Fibroblast of skin of back (primary cell): ENCODE results near the gene TTC4. TPM values are rescaled to one million over a fixed set of nuclear protein-coding genes. Genes with fewer than 3 reads are reported as not detected.

Source experiments
- DNase-seq: peaks from one replicate; pipeline ENCODE4 v3.0.0-alpha.2; 2013
- polyA plus RNA-seq, 2 experiments: library from polyadenylated mRNA; unstranded; fragments of 120-200 nt; gene quantifications; one replicate each; pipeline ENCODE4 v1.2.1, GENCODE V29; 2013; ENCODE audit not compliant: insufficient read length in 2 of 2

Gene TTC4, protein sequence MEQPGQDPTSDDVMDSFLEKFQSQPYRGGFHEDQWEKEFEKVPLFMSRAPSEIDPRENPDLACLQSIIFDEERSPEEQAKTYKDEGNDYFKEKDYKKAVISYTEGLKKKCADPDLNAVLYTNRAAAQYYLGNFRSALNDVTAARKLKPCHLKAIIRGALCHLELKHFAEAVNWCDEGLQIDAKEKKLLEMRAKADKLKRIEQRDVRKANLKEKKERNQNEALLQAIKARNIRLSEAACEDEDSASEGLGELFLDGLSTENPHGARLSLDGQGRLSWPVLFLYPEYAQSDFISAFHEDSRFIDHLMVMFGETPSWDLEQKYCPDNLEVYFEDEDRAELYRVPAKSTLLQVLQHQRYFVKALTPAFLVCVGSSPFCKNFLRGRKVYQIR
- polyA plus RNA-seq (2013, experiment 1 of 2; ENCODE audit: insufficient read length): 19.4 TPM
- polyA plus RNA-seq (2013, experiment 2 of 2; ENCODE audit: insufficient read length): 11.9 TPM

DNA sequence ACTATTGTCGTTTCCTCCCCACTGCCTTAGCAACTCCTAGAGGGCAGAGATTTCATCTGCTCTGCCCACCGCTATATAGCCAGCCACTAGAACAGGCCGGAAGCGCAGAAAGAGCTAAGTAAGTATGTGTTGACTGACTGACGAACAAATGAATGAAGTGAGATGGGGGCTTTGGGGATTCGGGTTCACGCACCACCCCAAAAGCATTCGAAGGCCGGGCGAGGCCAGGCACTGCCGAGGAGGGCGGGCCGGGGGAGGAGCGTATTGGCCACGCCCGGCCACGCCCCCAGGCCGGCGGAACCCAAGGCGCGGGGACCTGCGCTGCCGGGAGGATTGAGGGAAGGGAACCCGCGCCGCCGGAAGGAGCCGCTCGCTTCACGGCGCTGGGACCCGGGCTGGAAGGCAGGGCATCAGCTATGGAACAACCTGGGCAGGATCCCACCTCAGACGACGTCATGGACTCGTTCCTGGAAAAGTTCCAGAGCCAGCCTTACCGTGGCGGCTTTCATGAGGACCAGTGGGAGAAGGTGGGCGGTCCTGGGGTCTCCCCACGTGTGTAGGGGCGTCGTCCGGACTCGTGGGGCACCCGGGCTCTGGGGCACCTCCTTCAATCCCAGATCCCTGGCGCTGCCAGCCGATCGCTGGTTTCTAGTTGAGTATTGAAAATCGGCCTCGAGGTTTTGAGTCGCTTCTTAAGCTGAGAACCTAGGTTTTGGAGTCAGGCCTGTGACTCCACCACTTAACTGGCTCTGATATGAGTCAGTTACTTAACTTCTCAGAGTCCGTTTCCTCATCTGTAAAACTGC is at the start of gene TTC4:
TTC4 (plus strand) TSS at position 369 of the 806 bp plus-strand sequence; CDS start at position 417, 48 bp downstream.
- peak; percentile 79 for DNase-seq

DNA sequence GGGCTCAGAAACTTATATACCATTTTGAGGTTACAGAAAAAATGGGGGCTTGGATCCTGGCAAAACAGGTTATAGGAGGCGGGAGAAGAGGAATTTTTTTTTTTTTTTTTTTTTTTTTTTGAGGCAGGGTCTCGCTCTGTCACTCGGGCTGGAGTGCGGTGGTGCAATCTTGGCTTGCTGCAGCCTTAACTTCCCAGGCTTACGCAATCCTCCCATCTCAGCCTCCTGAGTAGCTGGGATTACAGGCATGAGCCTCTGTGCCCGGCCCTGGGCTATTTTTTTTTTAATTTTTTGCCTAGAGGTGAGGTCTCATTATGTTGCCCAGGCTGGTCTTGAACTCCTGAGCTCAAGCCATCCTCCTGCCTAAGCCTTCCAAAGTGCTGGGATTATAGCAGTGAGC is 49.3 kb upstream of the TTC4 start:
- no peak for DNase-seq

DNA sequence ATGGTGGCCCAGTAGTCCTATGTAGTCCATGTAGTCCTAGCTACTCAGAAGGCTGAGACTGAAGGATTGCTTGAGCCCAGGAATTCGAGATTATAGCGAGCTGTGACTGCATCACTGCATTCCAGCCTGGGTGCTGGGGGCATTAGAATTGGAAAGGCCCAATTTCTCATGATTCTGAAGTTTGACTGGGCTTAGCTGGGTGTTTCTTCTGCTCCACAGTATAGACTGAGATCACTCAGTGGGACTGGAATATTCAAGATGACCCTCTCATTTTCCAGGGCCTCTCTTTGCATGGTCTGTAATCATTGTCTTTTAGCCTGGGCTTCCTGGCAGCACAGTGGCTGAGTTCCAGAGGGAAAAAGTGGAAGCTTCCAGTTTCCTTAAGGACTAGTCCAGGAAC is 47.9 kb upstream of the TTC4 start:
- no peak for DNase-seq

DNA sequence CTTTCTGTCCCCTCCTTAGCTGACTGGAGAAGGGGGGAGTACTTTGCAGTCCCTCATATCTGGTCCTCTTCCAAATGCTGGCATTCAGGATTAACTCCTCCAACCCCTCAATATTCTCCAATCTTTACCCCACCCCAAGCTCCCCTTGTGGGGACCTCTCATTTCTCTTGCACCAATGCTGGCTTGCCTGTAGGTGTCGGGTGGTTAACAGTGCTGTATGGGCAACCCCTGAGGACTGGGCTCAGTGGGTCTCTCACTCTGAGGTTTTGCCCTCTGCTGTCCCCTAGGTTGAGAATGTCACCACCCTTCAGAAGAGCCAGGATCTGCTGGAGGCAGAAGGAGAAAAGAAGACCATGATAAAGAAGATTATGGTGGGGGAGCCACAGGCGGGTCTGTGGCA is 47.1 kb upstream of the TTC4 start:
- no peak for DNase-seq

DNA sequence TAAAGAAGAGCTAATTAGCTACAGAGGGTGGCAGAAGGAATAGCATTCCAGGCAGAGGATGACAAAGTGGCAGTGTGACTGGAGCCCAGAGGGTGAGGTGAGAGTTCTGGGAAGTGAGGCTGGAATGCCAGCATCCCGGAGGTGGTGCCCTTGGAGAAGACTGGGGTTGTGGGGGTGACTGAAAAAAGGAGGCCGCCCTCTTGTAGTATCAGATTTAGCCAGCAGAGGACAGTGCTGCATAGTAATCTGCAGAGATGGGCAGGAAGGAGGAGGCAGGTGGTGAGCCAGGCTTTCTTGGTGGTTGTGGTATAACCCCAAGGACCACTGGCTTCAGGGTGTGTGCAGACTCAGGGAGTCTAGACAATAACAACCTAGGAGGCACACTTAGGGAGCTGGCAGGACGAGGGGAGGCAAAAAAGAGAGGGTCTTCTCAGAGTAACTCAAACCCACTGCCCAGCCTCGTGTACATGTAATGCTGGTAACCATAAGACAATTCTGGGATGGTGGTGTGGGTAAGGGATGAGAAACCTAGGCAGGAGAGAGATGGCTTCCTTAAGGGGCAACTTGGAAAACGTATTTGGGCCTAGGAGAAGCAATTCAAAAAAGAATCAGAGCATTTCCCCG is 43.6 kb upstream of the TTC4 start:
- DNase-seq: peak; percentile 37

DNA sequence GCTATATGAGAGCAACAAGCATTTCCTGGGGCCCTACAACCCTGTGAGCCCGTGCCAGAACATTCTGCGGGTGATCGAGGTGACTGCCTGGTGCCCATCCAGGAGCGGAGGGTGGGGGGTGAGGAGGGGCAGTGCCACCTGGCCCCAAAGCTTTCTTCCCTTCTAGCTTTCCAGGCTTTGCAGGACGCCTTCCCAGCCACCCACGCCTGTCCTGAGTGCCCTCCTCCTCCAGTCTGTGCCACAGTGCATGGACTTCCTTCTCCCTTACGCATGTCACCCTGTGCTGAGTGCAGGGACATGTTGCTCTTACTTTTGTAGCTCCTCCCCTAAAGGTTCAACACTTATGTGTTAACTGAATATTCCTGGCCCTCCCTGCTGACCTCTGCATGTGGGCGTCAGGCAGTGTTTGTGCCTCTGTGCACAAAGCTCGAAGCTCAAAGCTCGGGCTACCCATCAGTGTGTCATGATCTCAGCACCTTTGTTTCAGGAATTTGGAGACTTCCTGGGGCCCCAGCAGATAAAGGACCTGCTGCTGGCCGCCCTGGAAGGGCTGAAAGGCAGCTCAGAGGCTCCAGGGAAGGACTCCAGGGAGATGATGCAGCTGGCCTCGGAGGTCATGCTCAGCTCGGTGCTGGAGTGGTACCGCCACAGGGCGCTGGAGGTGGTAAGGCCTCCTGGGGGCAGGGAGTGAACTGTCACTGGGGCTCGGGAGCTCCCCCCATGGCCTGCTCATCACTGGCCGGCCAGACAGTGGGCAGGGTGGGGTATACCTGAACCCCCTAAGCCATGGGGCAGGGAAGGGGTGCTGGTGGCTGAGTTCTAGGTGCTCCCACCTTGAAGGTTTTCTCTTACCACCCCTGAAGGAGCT is 36.7 kb upstream of the TTC4 start:
- DNase-seq: no peak

DNA sequence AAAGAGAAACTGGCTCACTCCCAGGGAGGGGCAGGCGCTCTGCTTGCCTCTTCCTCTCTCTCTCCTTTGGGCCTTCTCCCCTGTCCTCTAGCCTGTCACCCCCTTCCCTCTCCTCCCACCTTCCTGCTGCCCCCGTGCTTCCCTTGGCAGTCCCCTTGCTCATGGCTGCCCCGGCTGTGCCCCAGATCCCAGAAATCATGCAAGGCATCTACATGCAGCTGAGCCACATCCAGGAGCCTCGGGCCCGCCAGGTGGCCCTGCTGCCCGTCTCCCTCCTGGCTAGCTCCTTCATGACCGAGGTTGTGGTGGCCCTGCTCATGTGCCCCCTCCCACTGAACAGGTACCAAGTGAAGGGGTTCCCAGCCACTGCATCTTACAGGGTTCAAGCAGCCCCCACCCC is 36.0 kb upstream of the TTC4 start:
- no peak for DNase-seq

DNA sequence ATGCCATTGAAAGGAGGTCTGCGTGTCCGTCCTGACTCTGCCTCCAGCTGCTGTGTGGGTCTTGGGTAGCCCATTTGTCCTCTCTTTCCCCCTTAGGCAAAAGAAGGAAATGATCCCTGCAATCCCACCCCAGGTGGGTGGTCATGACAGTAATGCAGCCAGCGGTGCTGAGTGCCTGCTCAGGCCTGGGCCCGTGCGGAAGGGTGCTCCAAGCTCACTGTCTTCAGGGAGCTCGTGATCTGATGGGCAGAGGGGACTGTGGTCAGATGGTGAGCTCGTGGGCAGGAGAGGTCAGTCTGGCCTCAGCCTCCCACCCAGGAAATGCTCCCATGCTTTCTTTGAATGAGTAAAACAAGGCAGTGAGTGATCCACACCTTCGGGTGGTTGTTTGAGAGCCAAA is 35.3 kb upstream of the TTC4 start:
- DNase-seq: no peak

DNA sequence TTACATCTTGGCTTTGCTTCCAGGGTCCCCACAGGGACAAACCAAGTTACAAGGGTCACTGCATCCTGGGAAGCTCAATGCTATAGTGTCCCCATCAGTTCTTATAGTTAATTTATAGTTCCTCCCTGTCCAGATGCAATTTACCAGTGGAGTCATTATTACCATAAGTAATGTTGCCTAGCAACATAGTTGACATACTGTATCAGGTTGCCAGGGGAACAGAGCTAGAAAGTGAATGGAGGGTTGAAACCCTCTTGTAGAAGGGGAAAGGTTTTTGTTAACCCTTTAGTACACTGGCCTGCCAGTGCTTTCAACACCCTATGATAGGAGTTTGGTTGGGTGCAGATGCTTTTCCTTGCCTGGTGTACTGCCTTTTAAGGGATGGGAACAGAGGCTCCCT is 34.3 kb upstream of the TTC4 start:
- DNase-seq: peak; percentile 7

DNA sequence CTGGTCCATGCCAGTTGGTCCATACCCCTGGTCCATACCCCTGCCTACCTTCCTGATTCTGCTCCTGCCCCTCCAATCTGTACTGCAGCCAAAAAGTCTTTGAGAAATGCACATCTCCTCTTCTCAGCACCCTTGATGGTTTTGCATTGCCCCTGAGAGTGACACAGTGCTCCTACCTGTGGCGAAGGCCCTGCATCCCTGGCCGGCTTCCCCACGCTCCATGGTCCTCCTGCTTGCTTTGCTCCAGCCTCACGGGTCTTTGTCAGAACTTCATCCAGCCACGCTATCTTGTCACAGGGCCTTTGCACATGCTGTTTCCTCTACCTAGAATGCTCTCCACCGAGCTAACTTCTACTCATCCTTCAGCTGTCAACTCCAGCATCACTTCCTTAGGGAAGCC is 32.2 kb upstream of the TTC4 start:
- DNase-seq: no peak

DNA sequence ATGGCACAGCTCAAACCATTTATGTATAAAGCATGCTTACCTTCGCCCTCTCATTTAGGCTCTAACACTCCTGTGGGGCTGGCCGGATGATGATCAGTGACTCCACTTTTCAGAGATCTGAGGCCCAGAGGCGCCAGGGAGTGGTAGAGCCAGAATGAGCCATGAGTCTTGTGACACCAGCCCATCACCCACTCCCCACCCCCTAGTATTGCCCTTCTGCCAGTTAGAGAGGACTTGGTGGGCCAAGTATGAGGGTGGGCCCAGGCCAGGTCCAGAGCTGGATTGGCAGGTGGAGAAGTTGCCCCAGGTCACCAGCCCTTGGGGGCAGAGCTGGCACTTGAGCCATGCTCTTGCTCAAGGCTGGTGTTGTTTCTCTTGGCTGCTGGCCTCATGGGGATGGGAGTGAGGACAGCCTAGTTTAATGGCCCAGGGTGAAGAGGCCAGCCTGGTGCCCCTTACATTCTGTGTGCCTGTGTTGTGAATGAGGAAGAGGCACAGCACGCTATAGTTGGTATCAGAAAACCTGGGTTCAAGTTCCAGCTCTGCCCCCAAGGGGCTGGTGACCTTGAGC is 30.2 kb upstream of the TTC4 start:
- no peak for DNase-seq

DNA sequence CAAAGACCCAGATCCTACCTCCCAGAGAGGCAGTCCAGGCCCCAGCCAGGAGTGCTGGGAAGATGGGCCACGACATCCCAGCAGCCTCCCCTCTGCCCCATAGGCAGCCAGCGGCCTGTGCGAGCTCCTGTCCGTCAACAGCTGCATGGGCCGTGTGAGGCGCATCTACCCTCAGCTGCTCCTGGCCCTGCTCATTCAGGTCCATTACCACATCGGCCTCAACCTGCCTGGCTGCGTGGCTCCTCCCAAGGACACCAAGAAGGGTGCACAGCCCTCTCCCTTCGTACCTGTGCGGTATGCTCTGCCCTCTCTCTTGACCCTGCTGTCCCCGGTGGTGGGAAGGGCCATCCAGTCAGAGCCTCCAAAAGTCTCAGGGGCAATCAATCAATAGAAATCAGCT is 29.5 kb upstream of the TTC4 start:
- no peak for DNase-seq

DNA sequence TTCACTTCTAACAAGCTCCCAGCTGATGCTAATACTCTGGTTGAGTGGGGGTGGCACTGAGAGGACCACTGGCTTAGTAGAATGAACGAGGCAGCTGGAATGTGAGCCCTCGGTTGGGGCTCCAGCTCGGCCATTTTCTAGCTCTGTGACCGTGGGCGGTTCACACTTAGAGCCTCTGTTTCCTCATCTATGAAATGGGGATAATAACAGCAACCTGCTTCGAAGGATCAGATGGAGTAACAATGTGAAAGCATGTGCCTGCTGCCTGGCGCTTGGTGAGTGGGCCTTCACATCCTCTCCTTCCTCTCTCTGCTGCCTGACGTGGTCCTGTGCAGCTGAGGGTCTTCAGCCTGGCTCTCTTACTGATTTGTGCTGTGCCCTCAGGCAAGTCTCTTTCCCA is 20.9 kb upstream of the TTC4 start:
- DNase-seq: no peak

DNA sequence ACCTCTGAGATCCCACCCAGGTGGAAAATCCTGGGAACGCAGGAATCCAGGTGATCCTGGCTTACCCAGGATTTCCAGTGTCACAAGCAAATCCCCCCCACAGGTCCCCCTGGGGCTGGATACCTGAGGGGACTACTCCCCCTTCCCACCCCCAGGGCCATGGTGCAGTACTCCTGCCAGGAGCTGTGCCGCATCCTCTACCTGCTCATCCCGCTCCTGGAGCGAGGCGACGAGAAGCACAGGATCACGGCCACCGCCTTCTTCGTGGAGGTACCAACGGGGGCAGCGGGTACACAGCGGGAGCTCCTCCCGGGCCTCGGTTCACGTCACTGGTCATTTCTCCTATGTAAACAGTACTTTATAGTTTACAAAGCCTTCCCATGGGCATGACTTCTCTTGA is 20.4 kb upstream of the TTC4 start:
- no peak for DNase-seq

DNA sequence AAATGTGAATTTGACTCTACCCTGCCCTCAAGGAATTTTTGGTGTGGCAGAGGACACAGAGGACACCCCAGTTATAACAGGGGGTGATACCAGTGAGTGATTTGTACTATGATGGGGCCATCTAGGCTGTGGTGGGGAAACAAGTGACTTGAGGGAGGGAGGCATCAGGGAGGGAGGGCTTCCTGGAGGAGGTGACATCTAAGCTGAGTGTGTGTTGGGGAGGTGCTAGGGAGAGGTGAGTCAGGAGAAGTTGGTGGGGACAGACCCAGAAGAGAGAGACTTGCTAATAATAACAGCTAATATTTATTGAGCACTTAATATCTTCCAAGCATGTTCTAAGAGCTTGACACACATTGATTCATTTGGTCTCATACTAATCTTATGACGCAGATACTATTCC is 19.9 kb upstream of the TTC4 start:
- DNase-seq: no peak

DNA sequence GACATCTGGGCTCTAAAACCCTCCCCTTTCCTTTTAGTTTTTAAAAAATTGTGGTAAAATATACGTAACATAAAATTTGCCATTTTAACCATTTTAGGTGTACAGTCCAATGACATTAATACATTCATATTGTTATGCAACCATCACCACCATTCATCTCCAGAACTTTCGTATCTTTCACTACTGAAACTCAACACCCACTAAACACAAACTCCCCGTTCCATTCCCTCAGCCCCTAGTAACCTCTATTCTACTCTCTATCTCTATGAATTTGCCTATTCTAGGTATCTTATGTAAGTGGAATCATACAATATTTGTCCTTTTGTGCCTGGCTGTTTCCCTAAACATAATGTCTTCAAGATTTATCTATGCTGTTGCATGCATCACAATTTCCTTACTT is 19.4 kb upstream of the TTC4 start:
- DNase-seq: no peak

DNA sequence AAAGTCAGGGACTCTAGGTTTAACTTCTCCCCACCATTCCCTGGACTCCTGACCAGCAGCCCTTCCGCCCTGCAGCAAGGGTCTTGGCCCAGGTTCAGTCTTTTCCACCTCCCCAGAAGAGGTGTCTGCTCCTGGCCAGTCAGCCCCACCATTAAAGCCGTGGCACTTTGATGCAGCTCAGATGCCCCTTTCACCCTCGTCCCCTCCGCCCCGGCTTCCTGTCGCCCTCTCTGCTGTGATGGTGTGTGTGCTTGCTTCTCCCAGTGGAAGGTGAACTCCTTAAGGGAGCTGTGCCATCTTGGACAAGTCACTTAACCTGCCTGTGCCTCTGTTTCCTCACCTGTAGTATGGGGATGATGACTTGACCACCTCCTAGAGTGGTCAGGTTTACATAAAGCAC is 17.8 kb upstream of the TTC4 start:
- DNase-seq: no peak

DNA sequence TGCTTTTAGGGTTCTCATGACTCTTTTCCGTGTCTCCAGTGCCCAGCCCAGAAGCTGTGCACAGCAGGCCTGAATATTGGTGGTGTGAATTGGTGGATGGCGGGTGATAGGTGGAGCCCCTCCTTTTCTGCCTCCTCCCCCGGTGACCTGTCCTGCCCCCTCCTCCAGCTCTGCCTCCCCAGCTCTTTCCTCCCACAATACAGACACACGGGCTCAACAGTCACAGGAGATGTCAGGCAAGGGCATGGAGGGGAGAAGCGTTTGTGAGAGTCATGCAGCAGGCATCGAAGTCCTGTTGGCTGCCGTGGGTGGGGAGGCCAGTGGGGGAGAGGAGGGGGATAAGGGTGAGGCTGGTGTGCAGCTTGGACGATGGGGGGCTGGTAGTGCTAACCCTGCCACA is 17.3 kb upstream of the TTC4 start:
- no peak for DNase-seq

DNA sequence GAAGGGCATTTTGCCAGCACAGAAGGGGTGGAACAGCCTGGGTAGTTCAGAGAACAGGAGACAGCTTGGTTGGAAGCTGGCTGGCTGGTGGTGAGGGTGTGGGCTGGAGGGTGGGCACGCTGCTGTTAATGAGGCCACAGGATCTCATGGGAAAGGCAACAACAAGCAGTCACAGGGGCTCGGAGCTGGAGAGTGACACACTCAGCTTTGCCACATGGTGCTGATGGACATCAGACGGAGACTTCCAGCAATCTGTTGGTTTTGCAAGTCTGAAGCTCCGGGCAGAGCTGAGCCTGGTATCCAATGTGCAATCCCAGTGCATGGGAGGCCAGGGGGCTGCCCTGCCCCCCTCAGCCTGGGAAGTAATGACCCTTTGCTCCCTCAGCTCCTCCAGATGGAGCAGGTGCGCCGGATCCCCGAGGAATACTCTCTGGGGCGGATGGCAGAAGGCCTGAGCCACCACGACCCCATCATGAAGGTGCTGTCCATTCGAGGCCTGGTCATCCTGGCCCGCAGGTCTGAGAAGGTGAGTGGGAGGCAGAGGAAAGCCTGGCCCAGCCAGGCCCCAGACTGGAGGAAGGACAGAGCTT is 15.6 kb upstream of the TTC4 start:
- no peak for DNase-seq

DNA sequence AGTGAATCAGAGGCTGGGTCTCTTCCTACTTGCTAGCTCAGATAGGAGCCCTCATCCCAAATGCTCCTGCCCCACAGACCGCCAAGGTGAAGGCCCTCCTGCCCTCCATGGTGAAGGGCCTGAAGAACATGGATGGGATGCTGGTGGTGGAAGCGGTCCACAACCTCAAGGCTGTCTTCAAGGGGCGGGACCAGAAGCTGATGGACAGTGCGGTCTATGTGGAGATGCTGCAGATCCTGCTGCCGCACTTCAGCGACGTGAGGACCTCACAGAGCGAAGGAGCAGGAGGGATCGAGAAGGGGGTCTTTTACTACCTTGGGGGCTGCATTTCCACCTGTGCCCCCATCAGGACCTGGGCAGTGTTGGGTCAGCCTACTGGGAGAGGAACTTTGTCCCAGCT is 14.6 kb upstream of the TTC4 start:
- no peak for DNase-seq

DNA sequence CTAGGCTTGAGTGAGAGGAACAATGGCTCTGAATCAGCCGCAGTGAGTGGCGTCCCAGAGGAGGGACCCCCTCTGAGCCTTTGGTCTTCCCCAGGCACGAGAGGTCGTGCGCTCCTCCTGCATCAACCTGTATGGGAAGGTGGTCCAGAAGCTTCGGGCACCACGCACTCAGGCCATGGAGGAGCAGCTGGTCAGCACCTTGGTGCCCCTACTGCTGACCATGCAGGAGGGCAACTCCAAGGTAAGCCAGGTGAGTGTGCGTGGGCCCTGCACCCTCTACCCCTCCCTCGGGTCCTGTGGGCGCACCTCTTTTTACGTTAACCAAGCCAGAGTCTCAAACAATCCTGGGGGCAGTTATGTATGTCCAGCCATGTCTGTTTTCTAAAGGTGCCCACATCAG is 13.7 kb upstream of the TTC4 start:
- no peak for DNase-seq

DNA sequence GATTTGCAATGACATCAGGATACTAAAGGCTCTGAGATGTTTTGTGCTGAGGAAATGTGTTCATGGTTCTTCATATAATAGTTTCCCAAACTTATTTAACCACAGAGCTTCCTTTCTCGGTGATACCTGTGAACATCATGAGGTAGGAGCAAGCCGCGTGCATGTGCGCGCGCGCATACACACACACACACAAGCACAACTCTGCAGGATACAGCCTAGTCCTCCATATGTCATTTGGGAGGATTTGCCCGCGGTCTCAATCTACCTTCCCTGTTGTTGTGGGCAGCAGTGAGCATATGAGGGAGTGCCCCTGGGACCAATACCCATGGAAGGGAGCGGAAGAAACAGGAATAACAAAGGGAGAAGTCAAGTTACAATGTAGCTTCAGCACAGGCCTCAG is 12.2 kb upstream of the TTC4 start:
- no peak for DNase-seq
